Progenitor cell of endocrine pancreas (in vitro differentiated cells): Measurements from ENCODE around the gene SMARCC1. TPM values are rescaled to one million over a fixed set of nuclear protein-coding genes. Genes with fewer than 3 reads are reported as not detected.
A peak's percentile ranks its signal among the peaks of the same experiment; 100 is the strongest.

Experiments
- DNase-seq: peaks from one replicate; pipeline ENCODE4 v3.0.0; 2021; ENCODE audit warnings: low spot score; ENCODE audit not compliant: unreplicated experiment
- H3K27ac Mint-ChIP-seq: 2 replicates; pipeline ENCODE4 v1.8.0; 2021; ENCODE audit warnings: mild to moderate bottlenecking, moderate library complexity, mixed read lengths
- H3K27me3 Mint-ChIP-seq: 2 replicates; pipeline ENCODE4 v1.8.0; 2021; ENCODE audit warnings: mixed read lengths
- H3K36me3 Mint-ChIP-seq: 2 replicates; pipeline ENCODE4 v1.8.0; 2022; ENCODE audit warnings: mixed read lengths; ENCODE audit not compliant: insufficient read depth
- H3K4me1 Mint-ChIP-seq: 2 replicates; pipeline ENCODE4 v1.8.0; 2021; ENCODE audit warnings: low read depth, mixed read lengths
- H3K4me3 Mint-ChIP-seq: 2 replicates; pipeline ENCODE4 v1.8.0; 2021; ENCODE audit warnings: low read depth, mild to moderate bottlenecking, moderate library complexity, mixed read lengths
- H3K9me3 Mint-ChIP-seq: 2 replicates; pipeline ENCODE4 v1.8.0; 2021; ENCODE audit warnings: low read depth, mixed read lengths
- CTCF ChIP-seq: fragments of 200-600 bp; sonication (generic); IDR thresholded peaks from one replicate; pipeline ENCODE4 v1.5.0; 2021; ENCODE audit warnings: antibody characterized with exemption, mild to moderate bottlenecking; ENCODE audit not compliant: unreplicated experiment
- total RNA-seq: library from RNA; stranded (reverse); gene quantifications from 2 replicates; pipeline ENCODE4 v1.2.1, GENCODE V29; 2021

SMARCC1 gene
- total RNA-seq, 1 donor from 2014 or later = 257 TPM

- H3K36me3 Mint-ChIP-seq = peaks cover 37% of the 10 kb centered on the region
- no peak overlapping the region for H3K27ac Mint-ChIP-seq
- no peak for TF ChIP-seq CTCF
- no peak for DNase-seq
- H3K4me3 Mint-ChIP-seq = no peak overlapping the region
- H3K4me1 Mint-ChIP-seq = no peaks in the 10 kb centered on the region
- no peaks in the 10 kb centered on the region for H3K9me3 Mint-ChIP-seq
- H3K27me3 Mint-ChIP-seq = no peaks in the 10 kb centered on the region
These were observed 189.5 kb downstream of the SMARCC1 start for GRCh38 chr3:47592066-47592795.

- Mint-ChIP-seq H3K4me3 (no peak overlapping the region), H3K4me1 (no peaks in the 10 kb centered on the region), H3K36me3 (peaks cover 47% of the 10 kb centered on the region)
These were observed 191.5 kb downstream of the SMARCC1 start for GRCh38 chr3:47590216-47590615.

GRCh38 chr3:47588587-47588986 lies 193.1 kb downstream of the SMARCC1 start:
- peak overlapping the region; percentile 81 for H3K27ac Mint-ChIP-seq

More at GRCh38 chr3:47590216-47590615, 191.5 kb downstream of the SMARCC1 start:
- DNase-seq = no peak
- Mint-ChIP-seq H3K27me3 (no peaks in the 10 kb centered on the region), H3K9me3 (no peaks in the 10 kb centered on the region), H3K27ac (peak overlapping the region; percentile 4)
- no peak for TF ChIP-seq CTCF

GRCh38 chr3:47588053-47588452 lies 193.6 kb downstream of the SMARCC1 start:
- Mint-ChIP-seq H3K27me3 (no peaks in the 10 kb centered on the region), H3K4me3 (no peak overlapping the region), H3K4me1 (no peaks in the 10 kb centered on the region), H3K27ac (no peak overlapping the region), H3K36me3 (peaks cover 37% of the 10 kb centered on the region), H3K9me3 (no peaks in the 10 kb centered on the region)
- TF ChIP-seq CTCF = no peak
- no peak for DNase-seq

More at GRCh38 chr3:47588587-47588986, 193.1 kb downstream of the SMARCC1 start:
- Mint-ChIP-seq H3K4me3 (no peak overlapping the region), H3K4me1 (no peaks in the 10 kb centered on the region), H3K27me3 (no peaks in the 10 kb centered on the region), H3K36me3 (peaks cover 43% of the 10 kb centered on the region), H3K9me3 (no peaks in the 10 kb centered on the region)
- TF ChIP-seq CTCF = no peak
- no peak for DNase-seq

- no peak overlapping the region for H3K4me3 Mint-ChIP-seq
- no peak for TF ChIP-seq CTCF
- H3K9me3 Mint-ChIP-seq = no peaks in the 10 kb centered on the region
- DNase-seq = no peak
- peaks cover 34% of the 10 kb centered on the region for H3K36me3 Mint-ChIP-seq
- H3K27ac Mint-ChIP-seq = no peak overlapping the region
- peaks cover 3% of the 10 kb centered on the region for H3K27me3 Mint-ChIP-seq
- H3K4me1 Mint-ChIP-seq = no peaks in the 10 kb centered on the region
These were observed 194.9 kb downstream of the SMARCC1 start for GRCh38 chr3:47586746-47587145.
